Measurements from ENCODE around the gene ARL15.

Gene ARL15

GRCh38 chr5:54146390-54146789 is 164.0 kb downstream of the ARL15 start:
- no peak for DNase-seq

GRCh38 chr5:54140247-54140840 is 170.0 kb downstream of the ARL15 start:
- no peak for DNase-seq

- DNase-seq = no peak
These were observed 173.6 kb downstream of the ARL15 start for GRCh38 chr5:54136516-54137440.

GRCh38 chr5:54135042-54135441 is 175.3 kb downstream of the ARL15 start:
- no peak for DNase-seq

DNA sequence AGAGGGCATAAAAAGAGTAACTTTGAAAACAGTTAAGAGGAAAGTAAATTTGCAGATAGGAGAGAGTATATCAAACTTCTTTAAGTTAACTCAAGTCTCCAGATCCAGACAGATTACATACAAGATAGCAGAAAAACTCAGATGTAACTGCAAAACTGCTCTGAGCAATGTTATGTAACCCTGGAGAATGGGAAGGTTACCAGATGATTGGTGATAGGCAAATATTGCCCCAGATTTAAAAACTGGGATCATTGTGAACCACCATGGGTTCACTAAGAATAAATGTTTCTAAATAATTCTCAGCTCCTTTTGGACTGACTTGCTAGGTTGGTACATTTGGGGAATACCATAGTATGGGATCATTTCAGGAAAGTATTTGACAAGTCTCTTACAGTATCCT is 176.5 kb downstream of the ARL15 start:
- no peak for DNase-seq

DNA sequence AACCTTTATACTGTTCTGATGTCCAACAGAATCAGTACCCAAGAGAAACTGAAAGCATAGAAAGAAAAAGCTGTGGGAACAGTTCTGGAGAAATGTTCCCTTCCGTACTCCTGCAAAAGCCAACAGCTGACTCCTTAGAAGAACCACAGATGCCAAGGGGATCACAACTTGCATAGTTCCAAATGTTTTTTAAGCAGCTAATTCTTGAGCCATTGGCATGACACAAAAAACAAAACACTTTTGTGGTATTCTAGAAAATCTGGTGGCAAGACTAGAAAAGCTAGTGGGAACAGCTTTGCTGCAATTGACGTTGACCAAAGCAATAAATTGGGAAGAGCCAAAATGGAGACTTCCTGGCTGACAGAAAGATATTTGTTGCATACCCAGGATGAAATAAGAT is 189.9 kb downstream of the ARL15 start:
- no peak for DNase-seq

DNA sequence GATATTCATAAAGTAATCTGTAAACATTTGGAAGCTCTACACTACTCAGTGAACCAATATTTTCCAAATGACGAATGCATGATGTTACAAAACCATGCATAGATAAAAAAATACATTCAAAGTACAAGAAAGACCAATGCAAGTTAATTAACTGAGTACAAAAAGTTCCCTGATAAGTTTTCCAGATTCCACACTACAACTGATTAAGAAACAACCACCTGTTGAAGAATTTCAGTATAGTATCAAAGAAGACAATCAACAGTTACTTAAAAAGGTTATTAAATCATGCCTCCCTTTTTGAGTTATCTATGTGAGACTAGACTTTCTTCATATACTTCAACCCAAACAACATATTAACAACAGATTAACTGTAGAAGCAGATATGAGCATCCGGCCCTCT is 192.4 kb downstream of the ARL15 start:
- DNase-seq = no peak

GRCh38 chr5:54115735-54116403 is 194.5 kb downstream of the ARL15 start:
- DNase-seq = no peak

GRCh38 chr5:54113060-54113459 is 197.3 kb downstream of the ARL15 start:
- DNase-seq = no peak

DNA sequence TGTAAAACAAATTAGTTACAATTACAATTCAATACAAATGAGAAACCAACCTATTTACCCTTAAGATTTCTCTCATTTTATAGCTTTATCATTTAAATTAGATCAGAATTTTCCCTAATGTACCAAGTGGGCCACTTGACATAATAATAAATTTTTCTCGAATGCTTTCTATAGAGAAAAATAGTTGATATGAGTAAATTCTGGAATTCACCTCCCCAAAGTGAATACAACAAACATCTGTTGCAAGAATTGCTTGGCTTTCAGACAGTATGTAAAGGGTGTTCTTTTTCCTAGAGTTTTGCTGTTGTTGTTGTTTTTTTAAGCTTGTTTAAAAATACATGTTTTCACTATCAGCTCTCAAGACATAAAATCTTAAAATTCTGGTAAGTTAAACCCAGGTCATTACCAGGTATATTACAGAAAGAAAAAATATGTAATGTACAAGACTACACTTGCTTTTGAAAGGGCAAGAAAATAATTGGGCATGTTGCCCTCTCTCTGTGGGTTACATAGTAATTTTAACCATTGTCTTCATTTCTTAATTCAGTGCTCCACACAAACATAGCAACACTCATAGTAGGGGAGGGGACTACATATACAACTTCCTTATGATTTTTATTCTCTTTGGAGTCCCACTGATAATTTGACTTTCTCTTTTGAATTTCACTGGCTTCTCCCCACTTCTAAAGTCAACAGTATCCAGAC is 200.6 kb downstream of the ARL15 start:
- no peak for DNase-seq

DNA sequence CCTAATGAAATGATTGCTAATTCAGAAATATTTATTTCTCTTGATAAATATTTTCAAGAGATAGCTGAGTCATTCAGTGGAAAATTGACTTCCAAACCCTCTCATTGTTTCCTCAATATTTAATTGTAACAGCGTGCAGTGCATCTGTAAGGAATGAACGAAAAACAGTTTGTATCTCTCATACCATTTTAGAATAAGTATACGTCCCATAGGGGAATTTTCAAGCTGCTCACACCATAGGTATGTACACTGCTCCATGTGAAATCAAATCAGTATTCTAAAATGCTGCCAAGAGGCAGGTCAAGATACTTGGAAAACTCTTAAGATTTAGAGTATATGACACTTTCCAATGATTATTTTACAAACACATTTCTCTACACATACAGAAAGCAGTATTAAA is 202.2 kb downstream of the ARL15 start:
- no peak for DNase-seq

DNA sequence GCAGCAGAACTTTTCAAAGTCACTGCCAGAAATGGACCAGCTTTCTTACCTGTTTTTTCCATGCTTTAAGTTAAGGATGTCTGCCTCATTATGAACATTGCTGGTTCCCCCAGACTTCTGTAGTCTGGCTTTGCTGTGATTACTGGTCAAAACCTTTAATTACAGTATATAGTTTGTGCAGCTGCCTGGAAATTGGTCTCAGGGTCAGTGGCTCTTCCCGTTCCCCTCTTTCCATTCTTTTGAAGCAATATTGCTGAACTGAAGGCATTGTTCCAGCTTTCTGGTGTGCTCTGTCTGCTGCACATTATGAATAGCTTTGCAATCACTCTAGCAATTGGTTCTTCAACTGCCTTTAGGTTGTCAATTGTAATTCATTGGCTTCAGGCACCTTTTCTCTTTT is 206.5 kb downstream of the ARL15 start:
- peak; percentile 80 for DNase-seq

DNA sequence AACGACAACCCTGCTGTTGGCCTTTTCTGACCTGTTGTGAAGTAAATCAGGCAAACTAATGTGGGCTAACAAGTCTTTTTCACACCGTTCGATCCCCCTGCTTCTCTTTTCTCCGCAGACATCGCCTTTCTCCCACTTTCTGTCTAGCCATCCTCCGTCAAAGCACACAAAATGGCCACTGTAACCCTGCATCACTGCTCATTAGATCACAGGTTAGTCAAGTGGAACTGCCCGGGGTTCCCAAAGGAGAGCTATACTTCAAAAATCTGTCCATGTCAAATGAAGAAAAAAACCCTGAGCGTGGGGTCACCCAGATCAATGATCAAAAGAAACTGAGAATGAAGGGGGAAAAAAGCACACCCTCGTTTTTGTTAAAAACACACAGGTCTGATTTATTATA is 212.1 kb downstream of the ARL15 start:
- DNase-seq = no peak

DNA sequence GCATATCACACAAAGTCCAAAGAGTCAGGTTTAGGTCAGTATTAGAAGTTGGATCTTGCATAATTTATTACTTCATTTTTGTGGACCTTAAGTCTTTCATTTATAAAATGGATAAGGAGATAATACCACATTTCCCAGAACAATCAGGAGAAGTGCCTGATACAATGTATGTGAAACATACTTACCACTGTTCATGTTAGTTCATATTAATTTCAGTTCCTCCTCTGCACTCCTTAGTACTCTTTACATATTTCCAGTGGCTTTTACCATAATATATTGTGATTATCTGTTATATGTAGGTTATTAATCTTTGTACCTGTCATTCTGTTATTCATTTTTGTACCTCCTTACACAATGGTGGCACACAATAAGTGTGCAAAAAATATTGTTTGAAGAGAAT is 214.4 kb downstream of the ARL15 start:
- no peak for DNase-seq

GRCh38 chr5:54094706-54095105 is 215.7 kb downstream of the ARL15 start:
- no peak for DNase-seq

- DNase-seq = no peak
These were observed 216.5 kb downstream of the ARL15 start for GRCh38 chr5:54093861-54094260.

- no peak for DNase-seq
These were observed 217.3 kb downstream of the ARL15 start for GRCh38 chr5:54093081-54093492.

DNA sequence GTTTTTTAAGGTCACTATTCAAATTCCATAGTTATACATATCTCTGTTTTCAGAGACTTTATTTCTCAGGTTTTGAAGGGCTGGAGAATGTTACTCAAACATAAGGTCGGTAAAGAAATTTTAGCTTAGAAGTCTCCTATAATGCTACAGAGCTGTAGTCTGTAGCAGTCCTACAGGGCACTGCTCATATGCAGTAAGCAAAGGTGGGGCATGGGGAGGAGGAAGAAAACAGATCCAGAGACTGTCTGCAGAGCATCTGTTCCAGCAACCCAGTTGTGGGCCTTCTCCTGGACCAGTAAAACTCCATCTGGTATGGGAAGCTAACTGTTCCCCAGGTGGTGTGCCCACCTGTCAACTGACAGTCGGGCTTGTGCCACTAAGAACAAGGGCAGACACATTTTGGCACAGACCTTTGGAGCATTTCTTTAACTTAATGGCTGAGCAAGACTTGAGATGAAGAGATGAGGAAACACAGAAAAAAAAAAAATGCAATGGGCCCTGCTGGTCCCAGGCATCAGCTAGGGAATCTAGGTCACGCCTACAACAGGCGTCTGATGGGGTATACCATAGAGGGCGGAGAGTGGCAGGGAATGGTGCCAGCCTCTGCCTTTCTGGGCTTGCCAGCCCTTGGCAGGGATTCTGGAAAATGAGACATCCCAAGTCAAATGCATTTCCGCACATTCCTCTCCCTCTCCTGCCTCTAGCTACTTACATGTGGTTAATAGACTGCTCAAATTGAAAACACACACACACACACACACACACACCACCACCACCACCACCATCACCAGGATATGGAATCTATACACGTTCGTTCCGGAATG is 218.9 kb downstream of the ARL15 start:
- no peak for DNase-seq

GRCh38 chr5:54090495-54091120 is 219.8 kb downstream of the ARL15 start:
- no peak for DNase-seq

GRCh38 chr5:54088081-54088480 is 222.3 kb downstream of the ARL15 start:
- no peak for DNase-seq

DNA sequence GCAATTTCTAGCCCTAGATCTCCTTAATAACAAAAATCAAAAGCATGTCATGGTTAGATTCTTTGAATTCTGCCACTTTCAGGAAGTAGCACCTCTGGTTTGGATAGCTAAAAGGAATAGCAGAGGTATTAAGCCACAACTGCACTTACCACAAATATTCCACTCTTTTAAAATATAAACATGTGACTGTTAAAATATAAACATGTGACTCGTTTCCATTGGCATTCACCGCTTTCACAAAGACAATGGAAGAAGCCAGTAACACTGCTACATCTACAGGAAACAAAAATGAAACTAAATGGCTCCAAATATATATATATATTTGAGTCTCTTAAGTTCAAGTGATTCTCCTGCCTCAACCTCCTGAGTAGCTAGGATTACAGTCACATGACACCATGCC is 222.9 kb downstream of the ARL15 start:
- DNase-seq = no peak

- DNase-seq = no peak
These were observed 224.2 kb downstream of the ARL15 start for GRCh38 chr5:54086191-54086590.
